HG02588 (cell line): Measurements from ENCODE around the gene ZNF317.
"Not testable (repeated sequence)": the region's sequence is repeated elsewhere in the genome, so short reads cannot be mapped to it uniquely, and the experiment has no call there.

ENCODE experiments used
- ATAC-seq: cut with Tn5 transposase; IDR thresholded peaks from one replicate; pipeline ENCODE4 v1.9.1; 2021; ENCODE audit warnings: mild to moderate bottlenecking, moderate library complexity; ENCODE audit not compliant: unreplicated experiment

ZNF317 gene

GRCh38 chr19:9171393-9171991 lies 31.3 kb downstream of the ZNF317 start:
- no peak for ATAC-seq

- ATAC-seq = no peak
These were observed 35.1 kb downstream of the ZNF317 start for GRCh38 chr19:9175326-9175725.

GRCh38 chr19:9178901-9179300 lies 38.7 kb downstream of the ZNF317 start, which contains the start of gene OR7D2:
Gene OR7D2 (plus strand): TSS chr19:9178979. CDS start chr19:9185782, 6,803 bp downstream.
- no peak for ATAC-seq

GRCh38 chr19:9183000-9183399 lies 42.8 kb downstream of the ZNF317 start:
- ATAC-seq = no peak

- no peak for ATAC-seq
These were observed 47.0 kb downstream of the ZNF317 start for GRCh38 chr19:9187191-9187590.

GRCh38 chr19:9189535-9189934 lies 49.3 kb downstream of the ZNF317 start:
- no peak for ATAC-seq

GRCh38 chr19:9198044-9198443 lies 57.8 kb downstream of the ZNF317 start:
- not testable (repeated sequence) for ATAC-seq

- no peak for ATAC-seq
These were observed 65.4 kb downstream of the ZNF317 start for GRCh38 chr19:9205501-9206113.
